HEK293 (cell line): Measurements from ENCODE around the gene NUCKS1.

ENCODE experiments used
- CTCF ChIA-PET: fragments of 350-600 bp; formaldehyde crosslinking; extraction: SDS; loops from one replicate; lab custom pipeline; 2021; ENCODE audit warnings: antibody characterized with exemption; lab: Yijun Ruan, JAX
- POLR2A ChIA-PET: fragments of 300-600 bp; formaldehyde crosslinking; extraction: SDS; loops from one replicate; lab custom pipeline; 2020; ENCODE audit warnings: antibody characterized with exemption, inconsistent platforms; lab: Yijun Ruan, JAX
- H3K27ac ChIP-seq: fragments of 200-500 bp; sonication (Bioruptor generic); 2 replicates; pipeline ENCODE4 v1.5.1; 2014; ENCODE audit warnings: low read depth, low read length, control low read depth, inconsistent platforms; ENCODE audit errors: extremely low read depth
- H3K36me3 ChIP-seq, 2 experiments: fragments of 200-500 bp in 1 of 2; sonication (Bioruptor generic) in 1 of 2; 1 replicate in 1 of 2; 2 replicates in 1 of 2; pipeline ENCODE4 v1.5.1; 2014 to 2017; ENCODE audit warnings: inconsistent platforms in 2 of 2, low read length in 2 of 2; ENCODE audit not compliant: control insufficient read depth in 2 of 2, insufficient read depth in 1 of 2
- H3K4me1 ChIP-seq: fragments of 200-500 bp; sonication (Bioruptor generic); 2 replicates; pipeline ENCODE4 v1.5.1; 2014; ENCODE audit warnings: mild to moderate bottlenecking, low read length, inconsistent platforms; ENCODE audit not compliant: control insufficient read depth, insufficient read depth
- H3K4me3 ChIP-seq: 2 replicates; pipeline ENCODE4 v1.5.1; 2011; ENCODE audit warnings: low read depth, mild to moderate bottlenecking, control low read depth, low read length, moderate library complexity
- H3K9me3 ChIP-seq: fragments of 200-500 bp; sonication (Bioruptor generic); 2 replicates; pipeline ENCODE4 v1.5.1; 2014; ENCODE audit warnings: low read depth, low read length, inconsistent platforms; ENCODE audit not compliant: control insufficient read depth, insufficient read depth
- ATF2 ChIP-seq: fragments of 450-650 bp; formaldehyde crosslinking; IDR thresholded peaks from 2 replicates; pipeline ENCODE4 v1.5.1; 2016; ENCODE audit warnings: missing biosample characterization, missing genetic modification characterization, low read depth
- EGR2 ChIP-seq: fragments of 450-650 bp; formaldehyde crosslinking; IDR thresholded peaks from 2 replicates; pipeline ENCODE4 v1.5.1; 2016; ENCODE audit warnings: low read depth, missing biosample characterization, missing genetic modification characterization
- MEIS1 ChIP-seq: sonication (generic); formaldehyde crosslinking; IDR thresholded peaks from 2 replicates; pipeline ENCODE4 v1.8.1; 2022; ENCODE audit warnings: missing genetic modification reagents, mild to moderate bottlenecking, borderline replicate concordance
- PRDM1 ChIP-seq: fragments of 450-650 bp; formaldehyde crosslinking; IDR thresholded peaks from 2 replicates; pipeline ENCODE4; 2016; ENCODE audit warnings: missing biosample characterization, missing genetic modification characterization
- SCRT2 ChIP-seq: fragments of 450-650 bp; formaldehyde crosslinking; IDR thresholded peaks from 2 replicates; pipeline ENCODE4 v1.5.1; 2016; ENCODE audit warnings: missing biosample characterization, missing genetic modification characterization
- ZEB2 ChIP-seq: fragments of 450-650 bp; formaldehyde crosslinking; IDR thresholded peaks from 2 replicates; pipeline ENCODE4 v1.5.1; 2016; ENCODE audit warnings: missing biosample characterization, missing genetic modification characterization
- ZFHX2 ChIP-seq: fragments of 450-650 bp; formaldehyde crosslinking; conservative IDR thresholded peaks from 2 replicates; pipeline ENCODE4 v1.5.1; 2016; ENCODE audit warnings: missing biosample characterization, missing genetic modification characterization
- ZNF146 ChIP-seq: fragments of 450-650 bp; formaldehyde crosslinking; IDR thresholded peaks from 2 replicates; pipeline ENCODE4 v1.5.1; 2016; ENCODE audit warnings: missing biosample characterization, missing genetic modification characterization
- ZNF148 ChIP-seq: fragments of 450-650 bp; formaldehyde crosslinking; IDR thresholded peaks from 2 replicates; pipeline ENCODE4 v1.5.0; 2017; ENCODE audit warnings: missing biosample characterization, missing genetic modification characterization, borderline replicate concordance
- ZNF175 ChIP-seq: fragments of 450-650 bp; formaldehyde crosslinking; IDR thresholded peaks from 2 replicates; pipeline ENCODE4 v1.5.1; 2016; ENCODE audit warnings: missing biosample characterization, missing genetic modification characterization
- ZNF398 ChIP-seq: fragments of 450-650 bp; formaldehyde crosslinking; IDR thresholded peaks from 2 replicates; pipeline ENCODE4 v1.5.1; 2017; ENCODE audit warnings: missing biosample characterization, missing genetic modification characterization
- ZNF433 ChIP-seq: fragments of 450-650 bp; formaldehyde crosslinking; IDR thresholded peaks from 2 replicates; pipeline ENCODE4 v1.5.1; 2016; ENCODE audit warnings: missing biosample characterization, missing genetic modification characterization, low read depth
- ZNF571 ChIP-seq: fragments of 450-650 bp; formaldehyde crosslinking; IDR thresholded peaks from 2 replicates; pipeline ENCODE4 v1.5.0; 2017; ENCODE audit warnings: missing biosample characterization, missing genetic modification characterization
- ZNF596 ChIP-seq: fragments of 450-650 bp; IDR thresholded peaks from 2 replicates; pipeline ENCODE4 v1.5.0; 2018; ENCODE audit warnings: missing biosample characterization, mild to moderate bottlenecking, missing genetic modification characterization, moderate library complexity
- ZNF629 ChIP-seq: fragments of 450-650 bp; formaldehyde crosslinking; IDR thresholded peaks from 2 replicates; pipeline ENCODE4 v1.5.1; 2017; ENCODE audit warnings: missing biosample characterization, missing genetic modification characterization
- ZNF658 ChIP-seq: fragments of 450-650 bp; formaldehyde crosslinking; IDR thresholded peaks from 2 replicates; pipeline ENCODE4; 2016; ENCODE audit warnings: missing biosample characterization, missing genetic modification characterization
- ZNF692 ChIP-seq: fragments of 450-650 bp; formaldehyde crosslinking; IDR thresholded peaks from 2 replicates; pipeline ENCODE4 v1.5.1; 2016; ENCODE audit warnings: missing biosample characterization, missing genetic modification characterization
- ZSCAN18 ChIP-seq: fragments of 450-650 bp; formaldehyde crosslinking; IDR thresholded peaks from 2 replicates; pipeline ENCODE4 v1.5.1; 2016; ENCODE audit warnings: missing biosample characterization, missing genetic modification characterization
- TF ChIP-seq, protein P1 (sequence below): fragments of 450-650 bp; formaldehyde crosslinking; IDR thresholded peaks from 2 replicates; pipeline ENCODE4 v1.5.1; 2016; ENCODE audit warnings: missing biosample characterization, missing genetic modification characterization

The NUCKS1 gene

DNA sequence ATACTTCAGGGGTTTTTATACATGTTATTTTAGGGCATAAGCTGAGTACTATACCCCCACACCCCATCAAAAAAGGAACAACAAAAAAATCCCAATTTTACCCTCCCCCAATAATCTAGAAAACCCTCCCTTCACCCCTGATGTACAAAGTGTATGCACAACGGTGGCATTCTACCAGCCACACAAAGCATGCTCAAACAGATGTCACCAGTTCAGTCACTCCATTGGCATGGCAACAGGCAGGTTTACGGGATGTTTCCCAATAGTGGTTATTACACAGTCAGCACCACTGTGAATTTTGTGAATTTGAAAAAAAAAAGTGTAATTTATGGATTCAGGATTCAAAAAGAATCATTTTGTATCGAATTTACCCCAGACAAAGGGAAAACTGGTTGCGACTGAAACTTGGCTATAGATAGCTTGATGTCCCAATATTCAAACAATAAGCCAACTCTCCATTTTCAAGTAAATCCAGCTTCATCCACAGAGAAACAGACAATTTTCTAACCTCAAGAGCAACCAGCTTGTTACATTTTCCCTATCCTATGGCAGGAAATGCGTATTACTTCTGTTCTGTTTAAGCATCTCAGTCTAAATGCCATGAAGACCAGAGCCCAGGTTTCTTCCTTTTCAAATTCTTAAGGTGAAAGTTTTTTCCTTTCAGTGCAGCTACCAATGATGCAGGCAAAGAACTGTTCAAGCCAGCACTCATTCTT, 35.6 kb downstream of the NUCKS1 start:
- TF ChIP-seq ZFHX2 (tag by site-specific recombination) (0 out of 2 replicates have a peak, but pooled peaks have one; percentile 37), ZNF629 (tag by site-specific recombination) (0 out of 2 replicates have a peak, but pooled peaks have one; percentile 10), ZNF146 (no peak), SCRT2 (tag by site-specific recombination) (peak; percentile 92), MEIS1 (no peak), PRDM1 (tag by site-specific recombination) (peak; percentile 53), ZNF433 (no peak), ZNF148 (tag by site-specific recombination) (no peak), ZNF596 (tag by site-specific recombination) (no peak), ATF2 (no peak), EGR2 (tag by site-specific recombination) (no peak), ZNF658 (tag by site-specific recombination) (no peak), ZNF398 (tag by site-specific recombination) (no peak)
- TF ChIP-seq, protein P1, sequence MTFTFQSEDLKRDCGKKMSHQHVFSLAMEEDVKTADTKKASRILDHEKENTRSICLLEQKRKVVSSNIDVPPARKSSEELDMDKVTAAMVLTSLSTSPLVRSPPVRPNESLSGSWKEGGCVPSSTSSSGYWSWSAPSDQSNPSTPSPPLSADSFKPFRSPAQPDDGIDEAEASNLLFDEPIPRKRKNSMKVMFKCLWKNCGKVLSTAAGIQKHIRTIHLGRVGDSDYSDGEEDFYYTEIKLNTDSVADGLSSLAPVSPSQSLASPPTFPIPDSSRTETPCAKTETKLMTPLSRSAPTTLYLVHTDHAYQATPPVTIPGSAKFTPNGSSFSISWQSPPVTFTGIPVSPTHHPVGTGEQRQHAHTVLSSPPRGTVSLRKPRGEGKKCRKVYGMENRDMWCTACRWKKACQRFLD (tag by site-specific recombination): no peak
- H3K36me3 ChIP-seq: peaks cover 38 to 73% of the 10 kb centered on the region in 2 experiments
- POLR2A ChIA-PET: no interaction called here

DNA sequence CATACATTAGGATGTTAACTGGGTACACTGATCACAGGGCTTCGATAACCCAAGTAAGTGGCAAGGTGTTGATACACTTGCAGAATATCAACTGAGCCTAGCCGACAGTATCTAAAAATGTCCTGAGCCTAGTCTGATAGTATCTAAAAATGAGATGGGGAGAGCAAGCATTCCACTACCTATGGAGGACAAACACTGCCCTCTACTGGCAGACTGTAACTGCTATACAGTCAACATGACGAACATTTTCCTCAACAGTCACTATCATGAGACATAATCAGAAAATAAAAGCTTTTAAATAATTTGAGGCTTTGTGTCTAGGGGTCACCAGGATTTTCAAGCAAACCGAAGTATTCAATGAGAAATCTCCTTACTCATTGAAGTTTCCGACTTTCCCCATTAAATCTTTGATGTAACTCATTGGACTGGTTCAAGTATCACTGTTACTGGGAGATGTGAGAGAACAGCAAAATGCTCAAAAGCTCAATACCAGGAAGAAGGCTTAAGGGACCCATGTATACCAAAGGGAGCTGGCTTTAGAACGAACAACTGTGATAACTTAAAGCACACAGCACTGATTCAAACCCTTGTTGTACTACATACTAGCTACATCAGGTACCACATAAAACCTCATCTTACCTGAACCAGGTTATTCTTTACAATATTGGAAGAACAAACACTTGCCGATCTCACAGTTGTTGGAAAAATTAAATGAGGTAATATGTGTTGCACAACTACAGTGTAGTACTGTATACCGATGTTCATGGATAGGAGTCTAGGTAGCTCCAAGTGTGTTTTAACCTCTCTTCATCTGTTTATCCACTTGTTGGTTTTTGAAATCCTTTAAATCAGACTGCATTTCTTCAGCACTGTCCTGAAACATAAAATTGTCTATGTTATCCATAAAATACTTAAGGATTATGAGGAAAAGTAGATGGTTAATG, 38.6 kb downstream of the NUCKS1 start:
- H3K4me3 ChIP-seq: no peak overlapping the region
- ChIA-PET CTCF (interaction anchor here (0.6 to 10.0 kb wide), 42 partner anchors 9 to 371 kb away, joined by 3 to 359 read pairs (median 6); partner anchors contain the start of genes ELK4 and SLC45A3), POLR2A (interaction anchor here (0.5 to 1.9 kb wide), 6 partner anchors 12 to 120 kb away, joined by 3 to 5 read pairs (median 3); partner anchors contain the start of gene ELK4)
- peaks cover 11 to 70% of the 10 kb centered on the region in 2 experiments for H3K36me3 ChIP-seq
- H3K27ac ChIP-seq: no peak overlapping the region
- H3K9me3 ChIP-seq: no peaks in the 10 kb centered on the region
- H3K4me1 ChIP-seq: peaks cover 7% of the 10 kb centered on the region
- TF ChIP-seq ZNF571 (tag by site-specific recombination) (no peak), ZEB2 (tag by site-specific recombination) (0 out of 2 replicates have a peak, but pooled peaks have one; percentile 33), ZNF692 (tag by site-specific recombination) (no peak), ZSCAN18 (tag by site-specific recombination) (no peak), ZNF175 (no peak)

More for the DNA sequence above, 35.6 kb downstream of the NUCKS1 start:
- Histone ChIP-seq H3K4me1 (peaks cover 7% of the 10 kb centered on the region), H3K27ac (no peak overlapping the region), H3K9me3 (no peaks in the 10 kb centered on the region), H3K4me3 (no peak overlapping the region)
- CTCF ChIA-PET: interaction anchor here (0.5 to 10.0 kb wide), 10 partner anchors 9 to 190 kb away, joined by 3 to 359 read pairs (median 5); no protein-coding TSS in a partner anchor
